Caco-2 (cell line): Measurements from ENCODE around the gene ZCWPW2. TPM values are rescaled to one million over a fixed set of nuclear protein-coding genes. Genes with fewer than 3 reads are reported as not detected.

Source experiments
- BruUV-seq: library from RNA; stranded (reverse); fragments of 400-500 nt; replicated peaks from 2 replicates; lab custom pipeline; 2021; lab: Mats Ljungman, UMichigan
- CTCF ChIA-PET: fragments of 300-600 bp; sonication (Branson Sonifier 250); formaldehyde crosslinking; loops from one replicate; lab custom pipeline; 2022; ENCODE audit warnings: antibody characterized with exemption; lab: Charles Lee
- POLR2A ChIA-PET: fragments of 300-600 bp; sonication (Branson Sonifier 250); formaldehyde crosslinking; loops from one replicate; lab custom pipeline; 2022; ENCODE audit warnings: antibody characterized with exemption; lab: Charles Lee
- DNase-seq, 2 experiments: peaks; one replicate each; pipeline versions ENCODE4 v3.0.0 to v3.0.0-alpha.2; 2020 to 2022
- H3K27me3 ChIP-seq: replicated peaks from 2 replicates; pipeline ENCODE4 v1.6.0; 2011; ENCODE audit warnings: low read length; ENCODE audit not compliant: control insufficient read depth, insufficient read depth
- H3K36me3 ChIP-seq: 2 replicates; pipeline ENCODE4 v1.5.1; 2011; ENCODE audit warnings: low read length; ENCODE audit not compliant: control insufficient read depth, insufficient read depth
- H3K4me1 ChIP-seq: fragments of 250-450 bp; sonication (Bioruptor Pico); 2 replicates; pipeline ENCODE4 v1.5.1; 2020; ENCODE audit warnings: mild to moderate bottlenecking
- H3K4me3 ChIP-seq: 2 replicates; pipeline ENCODE4 v1.5.1; 2011; ENCODE audit warnings: low read depth, mild to moderate bottlenecking, control low read depth, low read length
- H3K9me3 ChIP-seq: fragments of 250-450 bp; sonication (Bioruptor Pico); 2 replicates; pipeline ENCODE4 v1.5.1; 2020; ENCODE audit warnings: mild to moderate bottlenecking, moderate library complexity
- H3K27ac Mint-ChIP-seq: one replicate; pipeline ENCODE4 v1.8.0; 2022; ENCODE audit warnings: mixed read lengths; ENCODE audit not compliant: unreplicated experiment
- H3K27me3 Mint-ChIP-seq: one replicate; pipeline ENCODE4 v1.8.0; 2022; ENCODE audit warnings: mixed read lengths; ENCODE audit not compliant: insufficient read depth, unreplicated experiment
- H3K36me3 Mint-ChIP-seq: one replicate; pipeline ENCODE4 v1.8.0; 2022; ENCODE audit warnings: mild to moderate bottlenecking, mixed read lengths; ENCODE audit not compliant: insufficient read depth, unreplicated experiment
- H3K4me1 Mint-ChIP-seq: one replicate; pipeline ENCODE4 v1.8.0; 2022; ENCODE audit warnings: low read depth, mixed read lengths; ENCODE audit not compliant: unreplicated experiment
- H3K4me3 Mint-ChIP-seq: one replicate; pipeline ENCODE4 v1.8.0; 2022; ENCODE audit warnings: mild to moderate bottlenecking, moderate library complexity, mixed read lengths; ENCODE audit not compliant: unreplicated experiment
- H3K9me3 Mint-ChIP-seq: one replicate; pipeline ENCODE4 v1.8.0; 2022; ENCODE audit warnings: mixed read lengths; ENCODE audit not compliant: unreplicated experiment
- CTCF ChIP-seq, 2 experiments: fragments of 200-600 bp in 1 of 2; IDR thresholded peaks; 1 replicate in 1 of 2; 2 replicates in 1 of 2; pipeline versions ENCODE4 v1.5.1 to v1.8.0; 2011 to 2022; ENCODE audit warnings: antibody characterized with exemption in 1 of 2, control low read depth in 1 of 2, inconsistent platforms in 1 of 2, low read depth in 1 of 2, low read length in 1 of 2, mild to moderate bottlenecking in 1 of 2, moderate library complexity in 1 of 2; ENCODE audit not compliant: insufficient read depth in 1 of 2, severe bottlenecking in 1 of 2, unreplicated experiment in 1 of 2
- intact Hi-C: fragments of 100-400 bp; cut with micrococcal nuclease; formaldehyde crosslinking; loops from one replicate; pipeline ENCODE4 v1.10.0; 2022; ENCODE audit not compliant: unreplicated experiment
- total RNA-seq: library from RNA; stranded (reverse); gene quantifications from 2 replicates; pipeline ENCODE4 v1.2.3, GENCODE V29; 2022

Gene ZCWPW2
- total RNA-seq, 1 experiment from 2014 or later, result 0.18 TPM

GRCh38 chr3:28542351-28542750 lies 193.8 kb downstream of the ZCWPW2 start:
- 0 out of 2 replicates have a peak, but pooled peaks cover 5% of the 10 kb centered on the region for H3K4me1 ChIP-seq
- no peak for DNase-seq
- peaks cover 9% of the 10 kb centered on the region; the same call in 1 of the 2 replicates for H3K9me3 ChIP-seq
- peaks cover 31% of the 10 kb centered on the region for H3K9me3 Mint-ChIP-seq
- no peaks in the 10 kb centered on the region for H3K27me3 ChIP-seq
- H3K4me3 Mint-ChIP-seq, result no peak overlapping the region
- ChIA-PET POLR2A (no interaction called here), CTCF (no interaction called here)
- H3K36me3 ChIP-seq, result no peaks in the 10 kb centered on the region
- TF ChIP-seq CTCF (IDR thresholded peaks at IDR 0.05; ENCODE audit: insufficient read depth in 1 of 2, low read depth in 1 of 2, low read length in 1 of 2, severe bottlenecking in 1 of 2, unreplicated experiment in 1 of 2), result no peak
- H3K4me3 ChIP-seq, result no peak overlapping the region
- BruUV-seq, result no TSS peak
- intact Hi-C loops, result no loop called here
- no peak overlapping the region for H3K27ac Mint-ChIP-seq
- H3K4me1 Mint-ChIP-seq, result no peaks in the 10 kb centered on the region
- H3K36me3 Mint-ChIP-seq, result no peaks in the 10 kb centered on the region
- no peaks in the 10 kb centered on the region for H3K27me3 Mint-ChIP-seq

- H3K36me3 Mint-ChIP-seq, result no peaks in the 10 kb centered on the region
- H3K27ac Mint-ChIP-seq, result no peak overlapping the region
- Histone ChIP-seq H3K4me1 (0 out of 2 replicates have a peak, but pooled peaks cover 5% of the 10 kb centered on the region), H3K9me3 (peaks cover 9% of the 10 kb centered on the region; the same call in 1 of the 2 replicates), H3K27me3 (no peaks in the 10 kb centered on the region), H3K36me3 (no peaks in the 10 kb centered on the region), H3K4me3 (no peak overlapping the region)
- CTCF ChIA-PET, result no interaction called here
- H3K27me3 Mint-ChIP-seq, result no peaks in the 10 kb centered on the region
- intact Hi-C loops, result no loop called here
- no TSS peak for BruUV-seq
- POLR2A ChIA-PET, result no interaction called here
- DNase-seq, result no peak
- no peaks in the 10 kb centered on the region for H3K4me1 Mint-ChIP-seq
- peaks cover 31% of the 10 kb centered on the region for H3K9me3 Mint-ChIP-seq
- H3K4me3 Mint-ChIP-seq, result no peak overlapping the region
- TF ChIP-seq CTCF (IDR thresholded peaks at IDR 0.05; ENCODE audit: insufficient read depth in 1 of 2, low read depth in 1 of 2, low read length in 1 of 2, severe bottlenecking in 1 of 2, unreplicated experiment in 1 of 2), result no peak
These were observed 195.7 kb downstream of the ZCWPW2 start for GRCh38 chr3:28544236-28544635.

- H3K9me3 ChIP-seq, result peaks cover 4% of the 10 kb centered on the region; the same call in 1 of the 2 replicates
- Mint-ChIP-seq H3K4me1 (no peaks in the 10 kb centered on the region), H3K27me3 (no peaks in the 10 kb centered on the region), H3K27ac (no peak overlapping the region), H3K9me3 (peaks cover 29% of the 10 kb centered on the region), H3K36me3 (no peaks in the 10 kb centered on the region), H3K4me3 (no peak overlapping the region)
- POLR2A ChIA-PET, result no interaction called here
- CTCF ChIA-PET, result no interaction called here
- no peaks in the 10 kb centered on the region for H3K27me3 ChIP-seq
- intact Hi-C loops, result no loop called here
- H3K36me3 ChIP-seq, result no peaks in the 10 kb centered on the region
- no peak for DNase-seq
- BruUV-seq, result no TSS peak
- TF ChIP-seq CTCF (IDR thresholded peaks at IDR 0.05; ENCODE audit: insufficient read depth in 1 of 2, low read depth in 1 of 2, low read length in 1 of 2, severe bottlenecking in 1 of 2, unreplicated experiment in 1 of 2), result no peak
- no peak overlapping the region for H3K4me3 ChIP-seq
- H3K4me1 ChIP-seq, result 0 out of 2 replicates have a peak, but pooled peaks cover 5% of the 10 kb centered on the region
These were observed 196.3 kb downstream of the ZCWPW2 start for GRCh38 chr3:28544831-28545230.
